GM12878 (cell line): Measurements from ENCODE around the gene MEX3C. TPM values are rescaled to one million over a fixed set of nuclear protein-coding genes. Genes with fewer than 3 reads are reported as not detected.

Experiments
- polyA plus RNA-seq, 11 experiments: library from polyadenylated mRNA; depleted of rRNA in 4 of 11; unstranded in 6 of 11; stranded (reverse) in 5 of 11; fragments of >200 nt; fragmentation: Nextera tagmentation in 4 of 11; fragmentation: Illumina TruSeq in 1 of 11; extraction: Ambion mirVana in 4 of 11; extraction: Trizol in 1 of 11; gene quantifications; 1 replicate in 1 of 11; 2 replicates in 10 of 11; pipeline versions ENCODE4 v1.2.1 to v1.2.3, GENCODE V29; 2011 to 2016; ENCODE audit warnings: inconsistent platforms in 2 of 11, missing spikeins in 2 of 11, low read depth in 1 of 11
- total RNA-seq, 4 experiments: library from RNA; depleted of rRNA in 3 of 4; stranded (reverse); fragments of >200 nt in 3 of 4; fragmentation: Illumina TruSeq in 1 of 4; extraction: Trizol in 1 of 4; gene quantifications; 2 replicates each; pipeline versions ENCODE4 v1.2.1 to v1.2.3, GENCODE V29; 2013 to 2021

MEX3C gene
- total and polyA plus RNA-seq, 10 of the 15 experiments (the other 5 are each of a cell fraction or from before 2014, with no cell fraction given) = 6.7 to 48.8 (median 21.3) TPM

Other genes with a start within 250 kb of the MEX3C start
- gene ELAC1, start 229.6 kb downstream of the MEX3C start, total RNA-seq (2014; rRNA removed) = 7.6 and 9.4 TPM in 2 replicates
- gene ELAC1, start 229.6 kb downstream of the MEX3C start, total RNA-seq (2014; rRNA removed; fragmentation: Illumina TruSeq; extraction: Trizol) = 8.8 and 10.2 TPM in 2 replicates
- gene ELAC1, start 229.6 kb downstream of the MEX3C start, total RNA-seq (2021) = 9.3 and 9.4 TPM in 2 replicates
- gene ELAC1, start 229.6 kb downstream of the MEX3C start, polyA plus RNA-seq (2011; rRNA removed) = 6.1 and 6.3 TPM in 2 replicates
- 10.7 and 15.0 TPM in 2 replicates for gene ELAC1, start 229.6 kb downstream of the MEX3C start, polyA plus RNA-seq (2014; fragmentation: Illumina TruSeq; extraction: Trizol)
- 1 to 10 TPM; 4.9 to 8.0 TPM for gene ELAC1, start 229.6 kb downstream of the MEX3C start, polyA plus RNA-seq (2014; fragmentation: Nextera tagmentation; extraction: Ambion mirVana)
- gene ELAC1, start 229.6 kb downstream of the MEX3C start, polyA plus RNA-seq (2014; rRNA removed) = 9.6 and 12.0 TPM in 2 replicates
- gene ELAC1, start 229.6 kb downstream of the MEX3C start, polyA plus RNA-seq (2016; fragmentation: Nextera tagmentation; extraction: Ambion mirVana) = 10 to 100 TPM; 21.9 to 23.0 TPM
- gene SMAD4, start 167.5 kb downstream of the MEX3C start, total RNA-seq (2014; rRNA removed) = 60.4 and 70.7 TPM in 2 replicates
- 34.2 and 34.9 TPM in 2 replicates for gene SMAD4, start 167.5 kb downstream of the MEX3C start, total RNA-seq (2014; rRNA removed; fragmentation: Illumina TruSeq; extraction: Trizol)
- gene SMAD4, start 167.5 kb downstream of the MEX3C start, total RNA-seq (2021) = 57.5 and 64.5 TPM in 2 replicates
- gene SMAD4, start 167.5 kb downstream of the MEX3C start, polyA plus RNA-seq (2011; rRNA removed) = 81.7 and 99.9 TPM in 2 replicates
- gene SMAD4, start 167.5 kb downstream of the MEX3C start, polyA plus RNA-seq (2014; fragmentation: Illumina TruSeq; extraction: Trizol) = 45.7 and 70.1 TPM in 2 replicates
- gene SMAD4, start 167.5 kb downstream of the MEX3C start, polyA plus RNA-seq (2014; fragmentation: Nextera tagmentation; extraction: Ambion mirVana) = 10 to 100 TPM in 1 of 2 experiments, 1 to 10 TPM in 1; 9.6 to 13.3 TPM
- 25.2 and 28.5 TPM in 2 replicates for gene SMAD4, start 167.5 kb downstream of the MEX3C start, polyA plus RNA-seq (2014; rRNA removed)
- gene SMAD4, start 167.5 kb downstream of the MEX3C start, polyA plus RNA-seq (2016; fragmentation: Nextera tagmentation; extraction: Ambion mirVana) = 10 to 100 TPM; 10.3 to 40.8 TPM